ENCODE measurements around the gene WDFY4.

GRCh38 chr10:48714088-48714487 lies 29.4 kb downstream of the WDFY4 start:
- TF ChIP-seq ZC3H10 (CRISPR knock-in tag; IDR thresholded peaks at IDR 0.05) (no peak), ZFP30 (CRISPR knock-in tag; IDR thresholded peaks at IDR 0.05) (no peak), TCF4 (CRISPR knock-in tag; IDR thresholded peaks at IDR 0.05; ENCODE audit: borderline replicate concordance) (no peak), GLIS3 (CRISPR knock-in tag; IDR thresholded peaks at IDR 0.05) (no peak), ESRRG (CRISPR knock-in tag; IDR thresholded peaks at IDR 0.05) (no peak), OSR1 (CRISPR knock-in tag; IDR thresholded peaks at IDR 0.05) (no peak), ZFP3 (CRISPR knock-in tag; IDR thresholded peaks at IDR 0.05) (no peak), RARB (CRISPR knock-in tag; IDR thresholded peaks at IDR 0.05) (no peak), TOX (CRISPR knock-in tag; IDR thresholded peaks at IDR 0.05; ENCODE audit: borderline replicate concordance) (no peak), PPARA (CRISPR knock-in tag; IDR thresholded peaks at IDR 0.05; ENCODE audit: borderline replicate concordance) (no peak), CREB5 (CRISPR knock-in tag; IDR thresholded peaks at IDR 0.05; ENCODE audit: low read depth) (no peak), PATZ1 (CRISPR knock-in tag; IDR thresholded peaks at IDR 0.05; ENCODE audit: borderline replicate concordance) (no peak), ARNTL (CRISPR knock-in tag; IDR thresholded peaks at IDR 0.05; ENCODE audit: borderline replicate concordance, low read depth) (no peak)
